GM23338 (cell line): Measurements from ENCODE around the gene NTN1. TPM values are rescaled to one million over a fixed set of nuclear protein-coding genes. Genes with fewer than 3 reads are reported as not detected.

Source experiments
- ATAC-seq: fragments of 200-7000 bp; cut with Tn5 transposase; 3 replicates; pipeline ENCODE4 v1.9.1; 2020
- DNase-seq: peaks from one replicate; pipeline ENCODE4 v3.0.0-alpha.2; 2015; ENCODE audit warnings: low spot score
- H2AFZ ChIP-seq: fragments of 200-600 bp; sonication (generic); 2 replicates; pipeline ENCODE4 v1.8.0; 2016; ENCODE audit warnings: antibody characterized with exemption, mild to moderate bottlenecking, moderate library complexity
- H3F3A ChIP-seq: fragments of 200-600 bp; sonication (generic); replicated peaks from 2 replicates; pipeline ENCODE4 v1.8.0; 2017; ENCODE audit warnings: antibody characterized with exemption, mixed run types, low read depth
- H3K27ac ChIP-seq: fragments of 200-600 bp; sonication (generic); 2 replicates; pipeline ENCODE4 v1.6.1; 2016; ENCODE audit warnings: low read depth
- H3K27me3 ChIP-seq: fragments of 200-600 bp; sonication (generic); 2 replicates; pipeline ENCODE4 v1.8.0; 2016; ENCODE audit warnings: mild to moderate bottlenecking, mixed run types, moderate library complexity; ENCODE audit not compliant: insufficient read depth
- H3K36me3 ChIP-seq: fragments of 200-600 bp; sonication (generic); 2 replicates; pipeline ENCODE4 v1.8.0; 2016; ENCODE audit warnings: mild to moderate bottlenecking; ENCODE audit not compliant: insufficient read depth
- H3K4me1 ChIP-seq: fragments of 200-600 bp; sonication (generic); 2 replicates; pipeline ENCODE4 v1.8.0; 2016; ENCODE audit warnings: mild to moderate bottlenecking, moderate library complexity; ENCODE audit not compliant: insufficient read depth
- H3K4me2 ChIP-seq: fragments of 200-600 bp; sonication (generic); 2 replicates; pipeline ENCODE4 v1.7.1; 2017; ENCODE audit warnings: mixed run types
- H3K4me3 ChIP-seq: fragments of 200-600 bp; sonication (generic); 2 replicates; pipeline ENCODE4 v1.6.1; 2016; ENCODE audit warnings: mixed run types
- H3K79me2 ChIP-seq: fragments of 200-600 bp; sonication (generic); replicated peaks from 2 replicates; pipeline ENCODE4 v1.8.0; 2017; ENCODE audit warnings: mild to moderate bottlenecking; ENCODE audit not compliant: insufficient read depth
- H3K9me2 ChIP-seq: fragments of 200-600 bp; sonication (generic); 2 replicates; pipeline ENCODE4 v1.8.0; 2017; ENCODE audit not compliant: insufficient read depth
- H4K20me1 ChIP-seq: fragments of 200-600 bp; sonication (generic); replicated peaks from 2 replicates; pipeline ENCODE4 v1.8.0; 2017; ENCODE audit warnings: mild to moderate bottlenecking; ENCODE audit not compliant: insufficient read depth
- H3K27ac Mint-ChIP-seq: 2 replicates; pipeline ENCODE4 v1.8.0; 2020; ENCODE audit warnings: inconsistent platforms, mild to moderate bottlenecking, moderate library complexity, mixed read lengths
- H3K27me3 Mint-ChIP-seq: 3 replicates; pipeline ENCODE4 v1.8.0; 2022; ENCODE audit warnings: low read depth, mild to moderate bottlenecking, moderate library complexity, mixed read lengths, inconsistent platforms; ENCODE audit not compliant: insufficient read depth, poor library complexity
- H3K36me3 Mint-ChIP-seq: 3 replicates; pipeline ENCODE4 v1.8.0; 2021; ENCODE audit warnings: low read depth, mild to moderate bottlenecking, inconsistent platforms, moderate library complexity, mixed read lengths
- H3K4me1 Mint-ChIP-seq: 3 replicates; pipeline ENCODE4 v1.8.0; 2020; ENCODE audit warnings: mild to moderate bottlenecking, inconsistent platforms, mixed read lengths
- H3K4me3 Mint-ChIP-seq: 3 replicates; pipeline ENCODE4 v1.8.0; 2021; ENCODE audit warnings: moderate library complexity, mild to moderate bottlenecking, inconsistent platforms, mixed read lengths
- H3K9me3 Mint-ChIP-seq: 3 replicates; pipeline ENCODE4 v1.8.0; 2020; ENCODE audit warnings: moderate library complexity, mild to moderate bottlenecking, inconsistent platforms, mixed read lengths
- CREB1 ChIP-seq: fragments of 250-450 bp; sonication (Bioruptor Pico); IDR thresholded peaks from 2 replicates; pipeline ENCODE4 v1.5.0; 2020; ENCODE audit warnings: low read depth, mild to moderate bottlenecking, moderate library complexity
- CTCF ChIP-seq, 2 experiments: fragments of 200-600 bp in 1 of 2; sonication (generic) in 1 of 2; conservative IDR thresholded peaks; 2 replicates each; pipeline versions ENCODE4 v1.5.1 to v1.6.1; 2016 to 2017; ENCODE audit warnings: antibody characterized with exemption in 2 of 2, low read depth in 2 of 2, mild to moderate bottlenecking in 2 of 2, moderate library complexity in 1 of 2
- ETS1 ChIP-seq: IDR thresholded peaks from 2 replicates; pipeline ENCODE4 v1.6.1; 2016; ENCODE audit warnings: antibody characterized with exemption
- EZH2 ChIP-seq: fragments of 200-600 bp; sonication (generic); IDR thresholded peaks from one replicate; pipeline ENCODE4 v1.8.0; 2017; ENCODE audit warnings: antibody characterized with exemption, mild to moderate bottlenecking, low read depth; ENCODE audit not compliant: unreplicated experiment
- EZH2phosphoT487 ChIP-seq: fragments of 200-600 bp; sonication (generic); IDR thresholded peaks from one replicate; pipeline ENCODE4 v1.8.1; 2018; ENCODE audit warnings: antibody characterized with exemption; ENCODE audit not compliant: unreplicated experiment
- NANOG ChIP-seq: IDR thresholded peaks from 2 replicates; pipeline ENCODE4 v1.6.1; 2016; ENCODE audit warnings: antibody characterized with exemption, borderline replicate concordance
- POLR2AphosphoS5 ChIP-seq: IDR thresholded peaks from 2 replicates; pipeline ENCODE4 v1.6.1; 2016; ENCODE audit warnings: antibody characterized with exemption, low read depth
- REST ChIP-seq: IDR thresholded peaks from one replicate; pipeline ENCODE4 v1.6.1; 2018; ENCODE audit warnings: antibody characterized with exemption; ENCODE audit not compliant: unreplicated experiment
- STAT1 ChIP-seq: IDR thresholded peaks from one replicate; pipeline ENCODE4 v1.6.1; 2016; ENCODE audit warnings: antibody characterized with exemption; ENCODE audit not compliant: unreplicated experiment
- ZNF114 ChIP-seq: fragments of 250-450 bp; sonication (Bioruptor Pico); IDR thresholded peaks from 2 replicates; pipeline ENCODE4 v1.5.0; 2020; ENCODE audit warnings: mild to moderate bottlenecking, moderate library complexity
- polyA plus RNA-seq: library from polyadenylated mRNA; unstranded; fragments of >200 nt; fragmentation: Nextera tagmentation; extraction: Ambion mirVana; gene quantifications from 2 replicates; pipeline ENCODE4 v1.2.1, GENCODE V29; 2016
- total RNA-seq: library from RNA; depleted of rRNA; stranded (reverse); fragments of >200 nt; shearing (Covaris generic); gene quantifications from 2 replicates; pipeline ENCODE4 v1.2.3, GENCODE V29; 2014

The NTN1 gene
- total and polyA plus RNA-seq, 2 experiments from 2014 or later = 0.57 to 2.6 TPM

GRCh38 chr17:9037736-9038135, 16.4 kb downstream of the NTN1 start (continued):
- TF ChIP-seq REST (no peak), NANOG (no peak)

- no peak overlapping the region for H3K27ac ChIP-seq
- no peaks in the 10 kb centered on the region for H3K9me2 ChIP-seq
- ATAC-seq (no peak), DNase-seq (no peak)
- H3K36me3 ChIP-seq = no peaks in the 10 kb centered on the region
- H3K4me1 Mint-ChIP-seq = no peaks in the 10 kb centered on the region
- no peak overlapping the region for H3K4me3 ChIP-seq
- no peak overlapping the region for H3K4me3 Mint-ChIP-seq
- H3K27ac Mint-ChIP-seq = no peak overlapping the region
- H3F3A ChIP-seq = no peaks in the 10 kb centered on the region
- peaks cover 19% of the 10 kb centered on the region for H3K9me3 Mint-ChIP-seq
- no peaks in the 10 kb centered on the region for H3K79me2 ChIP-seq
- peaks cover 3% of the 10 kb centered on the region for H3K27me3 Mint-ChIP-seq
- TF ChIP-seq ETS1 = no peak
- no peak for TF ChIP-seq STAT1
- no peak for TF ChIP-seq EZH2
- no peak for TF ChIP-seq EZH2phosphoT487
- TF ChIP-seq POLR2AphosphoS5 = no peak
- no peak for TF ChIP-seq CTCF (conservative IDR thresholded peaks at IDR 0.05; ENCODE audit: low read depth in 2 of 2)
- no peak for TF ChIP-seq ZNF114 (CRISPR knock-in tag)
- no peak for TF ChIP-seq CREB1 (CRISPR knock-in tag)
- no peaks in the 10 kb centered on the region for H3K27me3 ChIP-seq
- no peaks in the 10 kb centered on the region for H3K4me1 ChIP-seq
- H3K36me3 Mint-ChIP-seq = no peaks in the 10 kb centered on the region
- no peak overlapping the region for H2AFZ ChIP-seq
- no peaks in the 10 kb centered on the region for H4K20me1 ChIP-seq
- H3K4me2 ChIP-seq = no peak overlapping the region
Observed at GRCh38 chr17:9038380-9038779, 17.1 kb downstream of the NTN1 start.
